A549 (cell line): Measurements from ENCODE around the gene TSPAN4. TPM values are rescaled to one million over a fixed set of nuclear protein-coding genes. Genes with fewer than 3 reads are reported as not detected.

Source experiments
- ATAC-seq, 2 experiments: fragments of 200-7000 bp in 1 of 2; fragments of >200 bp in 1 of 2; cut with Nextera tagmentation in 1 of 2; cut with Tn5 transposase in 1 of 2; 3 replicates each; pipeline versions ENCODE4 v1.8.0 to v1.9.1; 2018 to 2020; ENCODE audit warnings: mild to moderate bottlenecking in 1 of 2, moderate library complexity in 1 of 2
- CTCF ChIA-PET: fragments of 300-600 bp; sonication (Branson Sonifier 250); formaldehyde crosslinking; extraction: SDS; loops from one replicate; lab custom pipeline; 2021; ENCODE audit warnings: antibody characterized with exemption, inconsistent platforms; lab: Yijun Ruan, JAX
- POLR2A ChIA-PET: fragments of 350-600 bp; formaldehyde crosslinking; extraction: SDS; loops from one replicate; lab custom pipeline; 2021; ENCODE audit warnings: antibody characterized with exemption, inconsistent platforms; lab: Yijun Ruan, JAX
- DNase-seq, 2 experiments: peaks; one replicate each; pipeline versions ENCODE4 v3.0.0 to v3.0.0-alpha.2; 2011 to 2016; ENCODE audit warnings: low read depth in 1 of 2, low spot score in 1 of 2
- FAIRE-seq: peaks from 2 replicates; lab custom pipeline; 2011; peaks lifted over from hg19 to GRCh38; lab: Jason Lieb, UNC
- H3K27ac ChIP-seq, 2 experiments: fragments of >200 bp; sonication (Bioruptor Twin); formaldehyde crosslinking; 3 replicates each; pipeline ENCODE4 v1.5.1; 2016 to 2017
- H3K4me1 ChIP-seq: fragments of >200 bp; sonication (Bioruptor Twin); formaldehyde crosslinking; 3 replicates; pipeline ENCODE4 v1.6.1; 2016
- H3K4me2 ChIP-seq: fragments of >200 bp; sonication (Bioruptor Twin); formaldehyde crosslinking; 3 replicates; pipeline ENCODE4 v1.6.1; 2016
- H3K4me3 ChIP-seq: fragments of >200 bp; sonication (Bioruptor Twin); formaldehyde crosslinking; 3 replicates; pipeline ENCODE4 v1.5.1; 2016
- H3K9me3 ChIP-seq: fragments of >200 bp; sonication (Bioruptor Twin); formaldehyde crosslinking; 3 replicates; pipeline ENCODE4 v1.6.1; 2016
- BHLHE40 ChIP-seq: IDR thresholded peaks from 2 replicates; pipeline ENCODE4 v1.6.1; 2012; ENCODE audit warnings: low read depth, low read length, inconsistent platforms
- CBX2 ChIP-seq: fragments of 200-600 bp; sonication (generic); IDR thresholded peaks from 2 replicates; pipeline ENCODE4 v1.6.1; 2016; ENCODE audit warnings: low read depth, mild to moderate bottlenecking, borderline replicate concordance
- EHF ChIP-seq: fragments of 250-450 bp; sonication (Bioruptor Pico); IDR thresholded peaks from 2 replicates; pipeline ENCODE4 v1.5.0; 2020; ENCODE audit warnings: mild to moderate bottlenecking
- ELK1 ChIP-seq: fragments of 150-350 bp; IDR thresholded peaks from 2 replicates; pipeline ENCODE4 v1.6.1; 2014; ENCODE audit warnings: low read depth, mild to moderate bottlenecking, low read length
- FOXS1 ChIP-seq: fragments of 250-450 bp; sonication (Bioruptor Pico); IDR thresholded peaks from 2 replicates; pipeline ENCODE4 v1.5.0; 2020; ENCODE audit warnings: mild to moderate bottlenecking, moderate library complexity
- HEYL ChIP-seq: fragments of 250-450 bp; sonication (Bioruptor Pico); IDR thresholded peaks from 2 replicates; pipeline ENCODE4 v1.8.0; 2021; ENCODE audit warnings: mild to moderate bottlenecking, moderate library complexity
- HMGXB4 ChIP-seq: fragments of 250-450 bp; sonication (Bioruptor Pico); IDR thresholded peaks from 2 replicates; pipeline ENCODE4 v1.5.0; 2021; ENCODE audit warnings: mild to moderate bottlenecking, moderate library complexity, borderline replicate concordance
- HOXA7 ChIP-seq: fragments of 250-450 bp; sonication (Bioruptor Pico); IDR thresholded peaks from 2 replicates; pipeline ENCODE4 v1.5.0; 2020; ENCODE audit warnings: mild to moderate bottlenecking, moderate library complexity
- HOXB5 ChIP-seq: fragments of 250-450 bp; sonication (Bioruptor Pico); IDR thresholded peaks from 2 replicates; pipeline ENCODE4 v1.5.0; 2020; ENCODE audit warnings: mild to moderate bottlenecking, moderate library complexity
- JUN ChIP-seq, 2 experiments: fragments of >200 bp; sonication (Bioruptor Twin); formaldehyde crosslinking; IDR thresholded peaks; 2 replicates in 1 of 2; 3 replicates in 1 of 2; pipeline ENCODE4 v1.6.1; 2016 to 2017
- KDM1A ChIP-seq: fragments of 200-600 bp; sonication (generic); IDR thresholded peaks from 2 replicates; pipeline ENCODE4 v1.6.1; 2016; ENCODE audit warnings: low read depth, mild to moderate bottlenecking
- MAZ ChIP-seq: fragments of 150-350 bp; IDR thresholded peaks from 2 replicates; pipeline ENCODE4 v1.6.1; 2014; ENCODE audit warnings: antibody characterized with exemption, low read depth, low read length, borderline replicate concordance
- NPAS2 ChIP-seq: fragments of 250-450 bp; sonication (Bioruptor Pico); IDR thresholded peaks from 2 replicates; pipeline ENCODE4 v1.8.0; 2022; ENCODE audit warnings: mild to moderate bottlenecking, moderate library complexity, borderline replicate concordance
- PHF8 ChIP-seq: fragments of 200-600 bp; sonication (generic); IDR thresholded peaks from 2 replicates; pipeline ENCODE4 v1.6.1; 2016; ENCODE audit warnings: low read depth, mild to moderate bottlenecking, antibody characterized with exemption, moderate library complexity, borderline replicate concordance
- POLR2A ChIP-seq: IDR thresholded peaks from 2 replicates; pipeline ENCODE4 v1.6.1; 2012; ENCODE audit warnings: mild to moderate bottlenecking, low read length
- POLR2AphosphoS2 ChIP-seq: conservative IDR thresholded peaks from 2 replicates; pipeline ENCODE4 v1.6.1; 2012; ENCODE audit warnings: low read length, improper control_type of control experiment, inconsistent platforms
- RAD21 ChIP-seq, 2 experiments: fragments of >200 bp in 1 of 2; sonication (Bioruptor Twin) in 1 of 2; formaldehyde crosslinking in 1 of 2; IDR thresholded peaks in 1 of 2; conservative IDR thresholded peaks in 1 of 2; 2 replicates in 1 of 2; 3 replicates in 1 of 2; pipeline ENCODE4 v1.6.1; 2012 to 2018; ENCODE audit warnings: inconsistent platforms in 1 of 2
- RCOR1 ChIP-seq: fragments of 150-350 bp; IDR thresholded peaks from 2 replicates; pipeline ENCODE4 v1.6.1; 2014; ENCODE audit warnings: antibody characterized with exemption, low read length, low read depth
- TFCP2L1 ChIP-seq: fragments of 250-450 bp; sonication (Bioruptor Pico); IDR thresholded peaks from 2 replicates; pipeline ENCODE4 v1.5.0; 2021; ENCODE audit warnings: mild to moderate bottlenecking
- USF2 ChIP-seq: fragments of 450-650 bp; IDR thresholded peaks from 2 replicates; pipeline ENCODE4 v1.6.1; 2014; ENCODE audit warnings: antibody characterized with exemption
- ZC3H11A ChIP-seq: fragments of 450-650 bp; IDR thresholded peaks from 2 replicates; pipeline ENCODE4 v1.6.1; 2014; ENCODE audit warnings: antibody characterized with exemption, mild to moderate bottlenecking
- ZNF302 ChIP-seq: fragments of 250-450 bp; sonication (Bioruptor Pico); IDR thresholded peaks from 2 replicates; pipeline ENCODE4 v1.9.0; 2021; ENCODE audit warnings: inconsistent platforms, mild to moderate bottlenecking, moderate library complexity
- WGBS: methylation state at CpG from one replicate; pipeline ENCODE4 v1.1.6; 2017; ENCODE audit errors: missing lambda C conversion rate; 5-methylcytosine and 5-hydroxymethylcytosine counted together
- polyA plus RNA-seq, 4 experiments: library from polyadenylated mRNA; depleted of rRNA in 3 of 4; stranded (reverse); fragments of >200 nt; fragmentation: RNase III in 1 of 4; extraction: RNeasy Plus Mini Kit Qiagen cat#74134 plus additional on column Dnase treatment in 1 of 4; gene quantifications; 2 replicates in 3 of 4; 3 replicates in 1 of 4; pipeline ENCODE4 v1.2.3, GENCODE V29; 2011 to 2017
- TF ChIP-seq, protein P1 (sequence below): IDR thresholded peaks from 2 replicates; pipeline ENCODE4 v1.6.1; 2012

TSPAN4 gene
- polyA plus RNA-seq, 2 of the 4 experiments (the other 2 are of a cell fraction), result 83.5 to 145 TPM

DNA sequence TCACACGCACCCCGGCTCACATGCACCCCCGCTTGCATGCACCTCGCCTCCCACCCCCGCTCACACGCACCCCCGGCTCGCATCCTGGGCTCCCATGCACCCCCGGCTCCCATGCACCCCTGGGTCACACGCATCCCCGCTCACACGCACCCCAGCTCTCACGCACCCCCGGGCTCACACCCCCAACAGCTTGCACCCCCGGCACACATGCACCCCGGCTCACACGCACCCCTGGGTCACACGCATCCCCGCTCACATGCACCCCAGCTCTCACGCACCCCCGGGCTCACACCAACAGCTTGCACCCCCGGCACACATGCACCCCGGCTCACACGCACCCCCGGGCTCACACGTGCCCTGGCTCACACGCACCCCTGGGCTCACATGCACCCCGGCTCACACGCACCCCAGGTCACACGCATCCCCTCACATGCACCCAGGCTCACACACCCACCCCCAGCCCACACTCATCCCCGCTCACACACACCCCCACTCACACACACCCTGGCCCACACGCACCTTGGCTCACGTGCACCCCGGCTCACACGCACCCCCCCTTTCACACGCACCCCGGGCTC, 16.2 kb downstream of the TSPAN4 start:
- no peaks in the 10 kb centered on the region for H3K9me3 ChIP-seq
- H3K4me3 ChIP-seq, result no peak overlapping the region
- CTCF ChIA-PET, result interaction anchor here (0.6 to 9.0 kb wide), 6 partner anchors 9 to 302 kb away, joined by 3 to 34 read pairs (median 5); no protein-coding TSS in a partner anchor
- TF ChIP-seq POLR2AphosphoS2 (no peak), ZNF302 (CRISPR knock-in tag) (no peak), KDM1A (no peak), EHF (CRISPR knock-in tag) (no peak), HOXA7 (CRISPR knock-in tag) (no peak), HOXB5 (no peak), ELK1 (no peak), TFCP2L1 (CRISPR knock-in tag) (no peak), HEYL (no peak), POLR2A (no peak), ZC3H11A (no peak), MAZ (no peak), PHF8 (no peak), BHLHE40 (no peak), NPAS2 (CRISPR knock-in tag) (no peak), RAD21 (conservative IDR thresholded peaks at IDR 0.05 in 1 of 2, IDR thresholded peaks at IDR 0.05 in 1 of 2) (no peak), JUN (IDR thresholded peaks at IDR 0.05) (no peak), HMGXB4 (CRISPR knock-in tag) (no peak)
- TF ChIP-seq, protein P1, sequence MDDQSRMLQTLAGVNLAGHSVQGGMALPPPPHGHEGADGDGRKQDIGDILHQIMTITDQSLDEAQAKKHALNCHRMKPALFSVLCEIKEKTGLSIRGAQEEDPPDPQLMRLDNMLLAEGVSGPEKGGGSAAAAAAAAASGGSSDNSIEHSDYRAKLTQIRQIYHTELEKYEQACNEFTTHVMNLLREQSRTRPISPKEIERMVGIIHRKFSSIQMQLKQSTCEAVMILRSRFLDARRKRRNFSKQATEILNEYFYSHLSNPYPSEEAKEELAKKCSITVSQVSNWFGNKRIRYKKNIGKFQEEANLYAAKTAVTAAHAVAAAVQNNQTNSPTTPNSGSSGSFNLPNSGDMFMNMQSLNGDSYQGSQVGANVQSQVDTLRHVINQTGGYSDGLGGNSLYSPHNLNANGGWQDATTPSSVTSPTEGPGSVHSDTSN, result no peak
- H3K4me2 ChIP-seq, result no peak overlapping the region
- no peak overlapping the region for H3K27ac ChIP-seq
- POLR2A ChIA-PET, result interaction anchor here (1.0 to 1.2 kb wide), 2 partner anchors 8 to 11 kb away, joined by 5 to 7 read pairs; no protein-coding TSS in a partner anchor
- ATAC-seq, result no peak
- peaks cover 49% of the 10 kb centered on the region for H3K4me1 ChIP-seq
- 97% methylated on average over 14 of the region's 37 CpGs for WGBS
- DNase-seq, result no peak
- no peak for FAIRE-seq

GRCh38 chr11:859394-860131, 16.9 kb downstream of the TSPAN4 start:
- POLR2A ChIA-PET, result interaction anchor here (1.0 to 1.2 kb wide), 2 partner anchors 8 to 11 kb away, joined by 5 to 7 read pairs; no protein-coding TSS in a partner anchor

More at GRCh38 chr11:859394-860131, 16.9 kb downstream of the TSPAN4 start:
- CTCF ChIA-PET, result interaction anchor here (0.7 to 9.0 kb wide), 6 partner anchors 8 to 192 kb away, joined by 3 to 34 read pairs (median 4); no protein-coding TSS in a partner anchor
- no peaks in the 10 kb centered on the region for H3K9me3 ChIP-seq
- no peak overlapping the region for H3K4me2 ChIP-seq
- WGBS, result 66% methylated on average over 19 of the region's 31 CpGs
- TF ChIP-seq RCOR1, result no peak
- no peak for TF ChIP-seq TFCP2L1 (CRISPR knock-in tag)
- no peak for TF ChIP-seq FOXS1 (CRISPR knock-in tag)
- no peak for TF ChIP-seq HEYL
- no peak for TF ChIP-seq BHLHE40
- peak; percentile 83 for TF ChIP-seq USF2
- TF ChIP-seq CBX2, result no peak
- TF ChIP-seq, all 56 proteins: peak for 1
- H3K4me1 ChIP-seq, result peaks cover 49% of the 10 kb centered on the region
- peak overlapping the region in 1 of 2 experiments; percentile 71; a peak in 3 of 6 replicates for H3K27ac ChIP-seq
- ATAC-seq (peak; percentile 16 to 60), FAIRE-seq (no peak), DNase-seq (peak; percentile 65 to 70)
- H3K4me3 ChIP-seq, result no peak overlapping the region
